AG04450 (cell line): ENCODE measurements around the gene DPYSL4. TPM values are rescaled to one million over a fixed set of nuclear protein-coding genes. Genes with fewer than 3 reads are reported as not detected.

Experiments
- CTCF ChIA-PET: fragments of 300-600, 350-600 bp; formaldehyde crosslinking; extraction: SDS; loops from one replicate; lab custom pipeline; 2022; ENCODE audit warnings: antibody characterized with exemption, inconsistent platforms; lab: Charles Lee
- POLR2A ChIA-PET: fragments of 350-600 bp; formaldehyde crosslinking; extraction: SDS; loops from one replicate; lab custom pipeline; 2021; ENCODE audit warnings: antibody characterized with exemption, inconsistent platforms; lab: Yijun Ruan, JAX
- DNase-seq: peaks from one replicate; pipeline ENCODE4 v3.0.0-alpha.2; 2011; ENCODE audit warnings: low read depth, low spot score
- H3K27ac ChIP-seq: one replicate; pipeline ENCODE4 v1.5.1; 2012; ENCODE audit warnings: low read depth, low read length, control low read depth
- H3K27me3 ChIP-seq: one replicate; pipeline ENCODE4 v1.6.0; 2012; ENCODE audit warnings: low read length; ENCODE audit not compliant: control insufficient read depth, insufficient read depth
- H3K4me3 ChIP-seq: 2 replicates; pipeline ENCODE4 v1.5.1; 2011; ENCODE audit warnings: mild to moderate bottlenecking, low read depth, low read length, control low read depth
- H3K9me3 ChIP-seq: 2 replicates; pipeline ENCODE4 v1.5.1; 2012; ENCODE audit warnings: low read length; ENCODE audit not compliant: control insufficient read depth, insufficient read depth
- polyA plus RNA-seq: library from polyadenylated mRNA; depleted of rRNA; stranded (reverse); fragments of >200 nt; gene quantifications from 2 replicates; pipeline ENCODE4 v1.2.3, GENCODE V29; 2011
- TF ChIP-seq, protein P1 (sequence below): IDR thresholded peaks from 2 replicates; pipeline ENCODE4 v1.5.1; 2011; ENCODE audit warnings: low read depth, low read length, control low read depth, inconsistent platforms

The DPYSL4 gene
- polyA plus RNA-seq, 1 experiment, result 9.0 TPM

GRCh38 chr10:132226586-132227405 lies 40.0 kb downstream of the DPYSL4 start:
- TF ChIP-seq, protein P1, sequence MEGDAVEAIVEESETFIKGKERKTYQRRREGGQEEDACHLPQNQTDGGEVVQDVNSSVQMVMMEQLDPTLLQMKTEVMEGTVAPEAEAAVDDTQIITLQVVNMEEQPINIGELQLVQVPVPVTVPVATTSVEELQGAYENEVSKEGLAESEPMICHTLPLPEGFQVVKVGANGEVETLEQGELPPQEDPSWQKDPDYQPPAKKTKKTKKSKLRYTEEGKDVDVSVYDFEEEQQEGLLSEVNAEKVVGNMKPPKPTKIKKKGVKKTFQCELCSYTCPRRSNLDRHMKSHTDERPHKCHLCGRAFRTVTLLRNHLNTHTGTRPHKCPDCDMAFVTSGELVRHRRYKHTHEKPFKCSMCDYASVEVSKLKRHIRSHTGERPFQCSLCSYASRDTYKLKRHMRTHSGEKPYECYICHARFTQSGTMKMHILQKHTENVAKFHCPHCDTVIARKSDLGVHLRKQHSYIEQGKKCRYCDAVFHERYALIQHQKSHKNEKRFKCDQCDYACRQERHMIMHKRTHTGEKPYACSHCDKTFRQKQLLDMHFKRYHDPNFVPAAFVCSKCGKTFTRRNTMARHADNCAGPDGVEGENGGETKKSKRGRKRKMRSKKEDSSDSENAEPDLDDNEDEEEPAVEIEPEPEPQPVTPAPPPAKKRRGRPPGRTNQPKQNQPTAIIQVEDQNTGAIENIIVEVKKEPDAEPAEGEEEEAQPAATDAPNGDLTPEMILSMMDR, result no peak
- ChIA-PET CTCF (interaction anchor here (0.6 to 2.2 kb wide), 3 partner anchors 125 to 1035 kb away, joined by 3 to 8 read pairs (median 3); no protein-coding TSS in a partner anchor), POLR2A (no interaction called here)
- Histone ChIP-seq H3K27me3 (no peaks in the 10 kb centered on the region), H3K9me3 (no peaks in the 10 kb centered on the region; the same call in 1 of the 2 replicates), H3K27ac (no peak overlapping the region), H3K4me3 (no peak overlapping the region)
- no peak for DNase-seq

DNA sequence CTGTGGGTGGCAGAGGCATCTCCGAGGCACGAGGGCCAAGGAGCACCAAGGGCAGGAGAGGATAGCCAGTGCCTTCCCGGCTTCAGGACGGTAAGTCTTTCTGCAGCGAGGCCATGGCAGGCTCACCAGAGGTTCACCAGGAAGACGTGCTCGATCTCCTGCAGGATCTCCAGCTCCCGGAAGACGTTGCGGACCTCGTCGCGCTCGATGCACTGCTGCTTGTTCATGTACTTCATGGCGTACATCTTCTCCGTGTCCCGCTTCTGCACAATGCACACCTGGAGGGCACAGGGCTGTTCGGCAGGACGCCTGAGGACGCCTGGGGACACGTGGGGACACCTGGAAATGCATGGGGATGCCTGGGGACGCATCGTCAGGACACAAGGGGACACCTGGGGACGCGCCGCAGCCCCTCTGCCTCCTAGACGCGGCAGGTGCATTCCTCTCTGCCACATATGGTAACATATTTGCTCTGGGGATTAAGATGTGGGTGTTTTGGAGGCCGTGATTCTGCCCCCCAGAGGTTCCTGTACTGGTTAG lies 41.2 kb downstream of the DPYSL4 start:
- no peak for DNase-seq
- TF ChIP-seq, protein P1, result no peak
- peaks cover 1% of the 10 kb centered on the region for H3K27me3 ChIP-seq
- H3K4me3 ChIP-seq, result no peak overlapping the region
- POLR2A ChIA-PET, result no interaction called here
- CTCF ChIA-PET, result no interaction called here
- no peaks in the 10 kb centered on the region; the same call in 1 of the 2 replicates for H3K9me3 ChIP-seq
- no peak overlapping the region for H3K27ac ChIP-seq

DNA sequence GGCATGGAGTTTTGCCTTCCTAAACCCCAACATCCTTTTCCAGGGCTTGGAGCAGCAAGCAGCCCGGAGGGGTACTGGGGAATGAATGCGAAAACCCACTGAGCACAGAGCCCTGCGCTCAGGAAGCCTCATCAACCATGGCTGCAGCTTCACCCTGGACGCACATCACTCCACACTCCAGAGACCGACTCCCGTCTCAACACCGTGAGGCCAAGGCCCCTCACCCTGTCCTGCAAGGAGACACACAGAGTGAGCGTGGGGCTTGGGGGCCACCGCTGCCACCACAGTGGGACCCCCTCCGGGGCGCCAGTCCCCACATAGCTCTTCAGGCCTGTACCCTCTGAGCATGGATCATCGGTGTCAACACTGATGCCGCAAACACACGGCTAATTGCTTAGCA lies 41.9 kb downstream of the DPYSL4 start:
- H3K9me3 ChIP-seq, result no peaks in the 10 kb centered on the region; the same call in 1 of the 2 replicates
- POLR2A ChIA-PET, result no interaction called here
- no peak overlapping the region for H3K27ac ChIP-seq
- TF ChIP-seq, protein P1, result no peak
- DNase-seq, result no peak
- H3K4me3 ChIP-seq, result no peak overlapping the region
- CTCF ChIA-PET, result no interaction called here
- peaks cover 4% of the 10 kb centered on the region for H3K27me3 ChIP-seq

GRCh38 chr10:132229096-132229495 lies 42.3 kb downstream of the DPYSL4 start:
- POLR2A ChIA-PET, result no interaction called here
- CTCF ChIA-PET, result no interaction called here
- TF ChIP-seq, protein P1, result no peak
- Histone ChIP-seq H3K27me3 (peaks cover 4% of the 10 kb centered on the region), H3K27ac (no peak overlapping the region), H3K9me3 (no peaks in the 10 kb centered on the region; the same call in 1 of the 2 replicates), H3K4me3 (no peak overlapping the region)
- DNase-seq, result no peak
